HCT116 (cell line): Measurements from ENCODE around the gene C12orf43.

Experiments
- CEBPB ChIP-seq: IDR thresholded peaks from 2 replicates; pipeline ENCODE4 v1.6.1; 2012; ENCODE audit warnings: low read depth
- EZH2 ChIP-seq: fragments of 200-600 bp; sonication (generic); IDR thresholded peaks from 2 replicates; pipeline ENCODE4 v1.6.1; 2017; ENCODE audit warnings: antibody characterized with exemption, mixed run types
- JUND ChIP-seq: IDR thresholded peaks from 2 replicates; pipeline ENCODE4 v1.6.1; 2012
- POLR2A ChIP-seq: IDR thresholded peaks from 2 replicates; pipeline ENCODE4 v1.7.0; 2011; ENCODE audit warnings: borderline replicate concordance; ENCODE audit not compliant: insufficient read depth, insufficient read length; ENCODE audit errors: extremely low read depth
- POLR2AphosphoS5 ChIP-seq: IDR thresholded peaks from 2 replicates; pipeline ENCODE4 v1.6.1; 2011; ENCODE audit warnings: mild to moderate bottlenecking, low read depth, low read length, moderate library complexity
- REST ChIP-seq: IDR thresholded peaks from 2 replicates; pipeline ENCODE4 v1.6.1; 2012; ENCODE audit warnings: low read depth
- TF ChIP-seq, protein P1 (sequence below), 3 experiments: fragments of 200-600 bp in 1 of 3; sonication (generic) in 1 of 3; IDR thresholded peaks in 2 of 3; conservative IDR thresholded peaks in 1 of 3; 2 replicates each; pipeline ENCODE4 v1.5.1; 2012 to 2017; ENCODE audit warnings: low read depth in 2 of 3, low read length in 2 of 3, antibody characterized with exemption in 1 of 3, borderline replicate concordance in 1 of 3, control low read depth in 1 of 3, mild to moderate bottlenecking in 1 of 3, mixed read lengths in 1 of 3, mixed run types in 1 of 3, moderate library complexity in 1 of 3; ENCODE audit not compliant: insufficient read depth in 1 of 3

GRCh38 chr12:121023799-121024198, 7.5 kb upstream of the C12orf43 start:
- TF ChIP-seq, protein P1, sequence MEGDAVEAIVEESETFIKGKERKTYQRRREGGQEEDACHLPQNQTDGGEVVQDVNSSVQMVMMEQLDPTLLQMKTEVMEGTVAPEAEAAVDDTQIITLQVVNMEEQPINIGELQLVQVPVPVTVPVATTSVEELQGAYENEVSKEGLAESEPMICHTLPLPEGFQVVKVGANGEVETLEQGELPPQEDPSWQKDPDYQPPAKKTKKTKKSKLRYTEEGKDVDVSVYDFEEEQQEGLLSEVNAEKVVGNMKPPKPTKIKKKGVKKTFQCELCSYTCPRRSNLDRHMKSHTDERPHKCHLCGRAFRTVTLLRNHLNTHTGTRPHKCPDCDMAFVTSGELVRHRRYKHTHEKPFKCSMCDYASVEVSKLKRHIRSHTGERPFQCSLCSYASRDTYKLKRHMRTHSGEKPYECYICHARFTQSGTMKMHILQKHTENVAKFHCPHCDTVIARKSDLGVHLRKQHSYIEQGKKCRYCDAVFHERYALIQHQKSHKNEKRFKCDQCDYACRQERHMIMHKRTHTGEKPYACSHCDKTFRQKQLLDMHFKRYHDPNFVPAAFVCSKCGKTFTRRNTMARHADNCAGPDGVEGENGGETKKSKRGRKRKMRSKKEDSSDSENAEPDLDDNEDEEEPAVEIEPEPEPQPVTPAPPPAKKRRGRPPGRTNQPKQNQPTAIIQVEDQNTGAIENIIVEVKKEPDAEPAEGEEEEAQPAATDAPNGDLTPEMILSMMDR (IDR thresholded peaks at IDR 0.05 in 2 of 3, conservative IDR thresholded peaks at IDR 0.05 in 1 of 3; ENCODE audit: borderline replicate concordance in 1 of 3, insufficient read depth in 1 of 3, low read depth in 2 of 3, low read length in 2 of 3): no peak
- no peak for TF ChIP-seq CEBPB
- TF ChIP-seq POLR2A: no peak
- no peak for TF ChIP-seq EZH2
- TF ChIP-seq POLR2AphosphoS5: no peak
- TF ChIP-seq REST: no peak
- TF ChIP-seq JUND: no peak
